HG03175 (cell line): ENCODE results near the gene CLASRP.
"Not testable (repeated sequence)": the region's sequence is repeated elsewhere in the genome, so short reads cannot be mapped to it uniquely, and the experiment has no call there.

Experiments used
- ATAC-seq: cut with Tn5 transposase; IDR thresholded peaks from one replicate; pipeline ENCODE4 v1.9.1; 2021; ENCODE audit warnings: mild to moderate bottlenecking, moderate library complexity; ENCODE audit not compliant: unreplicated experiment

Gene CLASRP

GRCh38 chr19:45038931-45039893 lies at the start of gene CLASRP:
CLASRP (plus strand) TSS chr19:45039045; CDS start chr19:45040213, 1,168 bp downstream.
- ATAC-seq, result peak; percentile 82

GRCh38 chr19:44990459-44990858 lies 48.4 kb upstream of the CLASRP start:
- ATAC-seq, result no peak

- ATAC-seq, result no peak
Observed at GRCh38 chr19:44990966-44991365, 47.9 kb upstream of the CLASRP start.

GRCh38 chr19:44992336-44993163 lies 46.3 kb upstream of the CLASRP start:
- no peak for ATAC-seq

- no peak for ATAC-seq
Observed at GRCh38 chr19:44993526-44993925, 45.3 kb upstream of the CLASRP start.

- no peak for ATAC-seq
Observed at GRCh38 chr19:44993926-44994537, 44.8 kb upstream of the CLASRP start.

GRCh38 chr19:44998025-44998424 lies 40.8 kb upstream of the CLASRP start:
- no peak for ATAC-seq

- not testable (repeated sequence) for ATAC-seq
Observed at GRCh38 chr19:44999131-44999925, 39.5 kb upstream of the CLASRP start.

- not testable (repeated sequence) for ATAC-seq
Observed at GRCh38 chr19:45000665-45001064, 38.2 kb upstream of the CLASRP start.

- peak; percentile 51 for ATAC-seq
Observed at GRCh38 chr19:45001087-45001739, 37.6 kb upstream of the CLASRP start, which contains the start of gene RELB. RELB (plus strand) TSS chr19:45001464; CDS start chr19:45001580, 116 bp downstream.

- no peak for ATAC-seq
Observed at GRCh38 chr19:45003485-45003884, 35.4 kb upstream of the CLASRP start.

GRCh38 chr19:45005787-45006186 lies 33.1 kb upstream of the CLASRP start:
- ATAC-seq, result no peak

GRCh38 chr19:45008552-45008951 lies 30.3 kb upstream of the CLASRP start:
- no peak for ATAC-seq

- ATAC-seq, result no peak
Observed at GRCh38 chr19:45009625-45010255, 29.1 kb upstream of the CLASRP start.

- ATAC-seq, result no peak
Observed at GRCh38 chr19:45010306-45010705, 28.5 kb upstream of the CLASRP start.

GRCh38 chr19:45011959-45012358 lies 26.9 kb upstream of the CLASRP start:
- no peak for ATAC-seq

GRCh38 chr19:45016388-45017314 lies 22.2 kb upstream of the CLASRP start:
- ATAC-seq, result peak; percentile 84

- ATAC-seq, result no peak
Observed at GRCh38 chr19:45019187-45019586, 19.7 kb upstream of the CLASRP start.
